ENCODE data around the gene PCIF1. TPM values are rescaled to one million over a fixed set of nuclear protein-coding genes. Genes with fewer than 3 reads are reported as not detected.

PCIF1 gene
- total and polyA plus RNA-seq, 4 donors = 9.2 to 12.4 (median 11.5) TPM

DNA sequence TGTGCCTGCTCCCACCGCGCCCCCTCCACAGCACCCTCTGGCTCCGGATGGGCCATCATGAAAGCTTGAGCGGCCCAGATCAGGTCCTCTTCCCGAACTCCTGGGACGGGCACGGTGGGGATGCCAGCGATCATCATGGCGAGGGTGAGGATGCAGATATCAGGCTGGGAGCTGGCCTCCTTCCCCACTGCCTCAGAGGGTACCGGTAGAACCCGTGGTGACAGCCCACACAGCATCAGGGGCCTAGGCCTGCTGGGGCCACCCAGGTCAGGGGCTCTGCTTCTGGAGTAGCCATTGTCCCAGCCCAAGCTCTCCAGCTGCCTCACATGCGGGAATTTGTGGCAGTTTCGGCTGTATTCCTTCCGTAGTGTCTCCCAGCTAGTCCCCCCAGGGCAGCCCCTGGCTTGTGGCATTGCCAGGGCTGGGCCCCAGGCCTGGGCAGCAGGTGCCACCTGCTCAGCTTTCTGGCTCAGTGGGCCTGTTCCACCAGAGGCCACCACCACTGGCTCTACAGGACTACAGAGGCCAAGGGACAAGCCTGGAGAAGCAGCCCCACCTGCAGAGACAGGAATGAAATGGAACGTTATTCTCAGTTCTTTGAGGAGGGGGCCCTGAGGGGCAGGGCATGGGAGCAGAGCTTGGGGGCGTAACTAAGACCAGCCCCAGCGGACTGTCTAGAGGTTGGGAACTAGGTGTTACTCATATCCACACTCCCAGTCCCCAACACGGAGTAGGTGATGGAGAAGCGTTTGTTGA is 47.7 kb upstream of the PCIF1 start:
- Histone ChIP-seq H3K9me3 (ENCODE audit: control insufficient read depth in 4 of 4, low read length in 3 of 4) (no peaks in the 10 kb centered on the region), H3K36me3 (ENCODE audit: control insufficient read depth in 4 of 4, insufficient read depth in 3 of 4, low read depth in 1 of 4, low read length in 3 of 4) (peaks cover 2 to 23% (median 9%) of the 10 kb centered on the region in 4 donors), H3K4me1 (ENCODE audit: control insufficient read depth in 4 of 4, insufficient read depth in 4 of 4, low read length in 3 of 4) (peaks cover 2 to 35% (median 27%) of the 10 kb centered on the region in 4 donors), H3K27ac (ENCODE audit: low read depth in 1 of 2, low read length in 2 of 2) (no peak overlapping the region), H3K9ac (ENCODE audit: low read depth in 1 of 2, low read length in 2 of 2) (no peak overlapping the region), H3K4me3 (ENCODE audit: low read depth in 1 of 3, low read length in 3 of 3) (no peak overlapping the region), H3K27me3 (ENCODE audit: control insufficient read depth in 4 of 4, insufficient read depth in 4 of 4, low read length in 3 of 4) (no peaks in the 10 kb centered on the region)
- no peak for DNase-seq (ENCODE audit: low spot score)
- 94% methylated on average over 19 of the region's 19 CpGs for WGBS
- TF ChIP-seq RAD21 (IDR thresholded peaks at IDR 0.05) (no peak), SP1 (IDR thresholded peaks at IDR 0.05) (no peak), FOXA1 (IDR thresholded peaks at IDR 0.05) (no peak), HNF4G (IDR thresholded peaks at IDR 0.05) (no peak), JUND (IDR thresholded peaks at IDR 0.05) (no peak), EGR1 (IDR thresholded peaks at IDR 0.05; ENCODE audit: low read depth in 2 of 2) (no peak), YY1 (IDR thresholded peaks at IDR 0.05) (no peak), GABPA (IDR thresholded peaks at IDR 0.05 in 1 of 2, conservative IDR thresholded peaks at IDR 0.05 in 1 of 2) (no peak)
- TF ChIP-seq, protein P1, sequence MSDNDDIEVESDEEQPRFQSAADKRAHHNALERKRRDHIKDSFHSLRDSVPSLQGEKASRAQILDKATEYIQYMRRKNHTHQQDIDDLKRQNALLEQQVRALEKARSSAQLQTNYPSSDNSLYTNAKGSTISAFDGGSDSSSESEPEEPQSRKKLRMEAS (IDR thresholded peaks at IDR 0.05) = no peak
- TF ChIP-seq, protein P2, sequence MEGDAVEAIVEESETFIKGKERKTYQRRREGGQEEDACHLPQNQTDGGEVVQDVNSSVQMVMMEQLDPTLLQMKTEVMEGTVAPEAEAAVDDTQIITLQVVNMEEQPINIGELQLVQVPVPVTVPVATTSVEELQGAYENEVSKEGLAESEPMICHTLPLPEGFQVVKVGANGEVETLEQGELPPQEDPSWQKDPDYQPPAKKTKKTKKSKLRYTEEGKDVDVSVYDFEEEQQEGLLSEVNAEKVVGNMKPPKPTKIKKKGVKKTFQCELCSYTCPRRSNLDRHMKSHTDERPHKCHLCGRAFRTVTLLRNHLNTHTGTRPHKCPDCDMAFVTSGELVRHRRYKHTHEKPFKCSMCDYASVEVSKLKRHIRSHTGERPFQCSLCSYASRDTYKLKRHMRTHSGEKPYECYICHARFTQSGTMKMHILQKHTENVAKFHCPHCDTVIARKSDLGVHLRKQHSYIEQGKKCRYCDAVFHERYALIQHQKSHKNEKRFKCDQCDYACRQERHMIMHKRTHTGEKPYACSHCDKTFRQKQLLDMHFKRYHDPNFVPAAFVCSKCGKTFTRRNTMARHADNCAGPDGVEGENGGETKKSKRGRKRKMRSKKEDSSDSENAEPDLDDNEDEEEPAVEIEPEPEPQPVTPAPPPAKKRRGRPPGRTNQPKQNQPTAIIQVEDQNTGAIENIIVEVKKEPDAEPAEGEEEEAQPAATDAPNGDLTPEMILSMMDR (IDR thresholded peaks at IDR 0.05; ENCODE audit: low read depth, low read length, missing input control) = no peak
- TF ChIP-seq, protein P3, sequence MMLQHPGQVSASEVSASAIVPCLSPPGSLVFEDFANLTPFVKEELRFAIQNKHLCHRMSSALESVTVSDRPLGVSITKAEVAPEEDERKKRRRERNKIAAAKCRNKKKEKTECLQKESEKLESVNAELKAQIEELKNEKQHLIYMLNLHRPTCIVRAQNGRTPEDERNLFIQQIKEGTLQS (IDR thresholded peaks at IDR 0.05) = no peak

DNA sequence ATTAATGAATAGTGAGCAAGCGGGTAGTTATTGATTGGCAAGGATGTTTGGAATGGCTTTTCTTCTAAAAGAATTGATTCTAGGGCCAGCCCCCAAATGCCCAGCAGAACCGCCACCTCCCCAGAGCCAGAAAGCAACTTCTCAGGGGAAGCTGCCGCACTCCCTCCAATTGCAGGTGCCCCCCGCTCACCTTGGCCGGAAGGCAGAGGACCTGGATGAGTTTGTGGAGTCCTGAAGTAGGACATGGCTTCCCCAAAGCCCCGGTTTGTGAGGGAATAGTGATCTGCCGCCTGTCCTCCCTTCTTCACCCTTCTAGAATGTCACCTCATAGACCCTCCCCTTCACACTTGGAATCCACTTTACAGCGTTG is 47.2 kb upstream of the PCIF1 start, which contains the start of gene SPATA25:
Gene SPATA25, minus strand, starts transcription at position 277 of the 370 bp plus-strand sequence. Its CDS starts 32 bp downstream, at position 245.
- H3K4me1 ChIP-seq (ENCODE audit: control insufficient read depth in 4 of 4, insufficient read depth in 4 of 4, low read length in 3 of 4) = peaks cover 2 to 41% (median 32%) of the 10 kb centered on the region in 4 donors
- no peak for DNase-seq (ENCODE audit: low spot score)
- no peaks in the 10 kb centered on the region for H3K9me3 ChIP-seq (ENCODE audit: control insufficient read depth in 4 of 4, low read length in 3 of 4)
- no peak within 1 kb of the TSS for H3K9ac ChIP-seq (ENCODE audit: low read depth in 1 of 2, low read length in 2 of 2)
- H3K27ac ChIP-seq (ENCODE audit: low read depth in 1 of 2, low read length in 2 of 2) = no peak within 1 kb of the TSS
- 93% methylated on average over 8 of the region's 8 CpGs for WGBS
- H3K4me3 ChIP-seq (ENCODE audit: low read depth in 1 of 3, low read length in 3 of 3) = no peak within 1 kb of the TSS
- TF ChIP-seq TAF1 (conservative IDR thresholded peaks at IDR 0.05) = no peak
- TF ChIP-seq, protein P1 (IDR thresholded peaks at IDR 0.05) = no peak
- no peak for TF ChIP-seq FOXA2 (IDR thresholded peaks at IDR 0.05)
- no peak for TF ChIP-seq FOXA1 (IDR thresholded peaks at IDR 0.05)
- TF ChIP-seq, protein P4, sequence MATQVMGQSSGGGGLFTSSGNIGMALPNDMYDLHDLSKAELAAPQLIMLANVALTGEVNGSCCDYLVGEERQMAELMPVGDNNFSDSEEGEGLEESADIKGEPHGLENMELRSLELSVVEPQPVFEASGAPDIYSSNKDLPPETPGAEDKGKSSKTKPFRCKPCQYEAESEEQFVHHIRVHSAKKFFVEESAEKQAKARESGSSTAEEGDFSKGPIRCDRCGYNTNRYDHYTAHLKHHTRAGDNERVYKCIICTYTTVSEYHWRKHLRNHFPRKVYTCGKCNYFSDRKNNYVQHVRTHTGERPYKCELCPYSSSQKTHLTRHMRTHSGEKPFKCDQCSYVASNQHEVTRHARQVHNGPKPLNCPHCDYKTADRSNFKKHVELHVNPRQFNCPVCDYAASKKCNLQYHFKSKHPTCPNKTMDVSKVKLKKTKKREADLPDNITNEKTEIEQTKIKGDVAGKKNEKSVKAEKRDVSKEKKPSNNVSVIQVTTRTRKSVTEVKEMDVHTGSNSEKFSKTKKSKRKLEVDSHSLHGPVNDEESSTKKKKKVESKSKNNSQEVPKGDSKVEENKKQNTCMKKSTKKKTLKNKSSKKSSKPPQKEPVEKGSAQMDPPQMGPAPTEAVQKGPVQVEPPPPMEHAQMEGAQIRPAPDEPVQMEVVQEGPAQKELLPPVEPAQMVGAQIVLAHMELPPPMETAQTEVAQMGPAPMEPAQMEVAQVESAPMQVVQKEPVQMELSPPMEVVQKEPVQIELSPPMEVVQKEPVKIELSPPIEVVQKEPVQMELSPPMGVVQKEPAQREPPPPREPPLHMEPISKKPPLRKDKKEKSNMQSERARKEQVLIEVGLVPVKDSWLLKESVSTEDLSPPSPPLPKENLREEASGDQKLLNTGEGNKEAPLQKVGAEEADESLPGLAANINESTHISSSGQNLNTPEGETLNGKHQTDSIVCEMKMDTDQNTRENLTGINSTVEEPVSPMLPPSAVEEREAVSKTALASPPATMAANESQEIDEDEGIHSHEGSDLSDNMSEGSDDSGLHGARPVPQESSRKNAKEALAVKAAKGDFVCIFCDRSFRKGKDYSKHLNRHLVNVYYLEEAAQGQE (IDR thresholded peaks at IDR 0.05) = no peak
- TF ChIP-seq GABPA (IDR thresholded peaks at IDR 0.05 in 1 of 2, conservative IDR thresholded peaks at IDR 0.05 in 1 of 2) = no peak
- no peak for TF ChIP-seq RAD21 (IDR thresholded peaks at IDR 0.05)
- TF ChIP-seq SP1 (IDR thresholded peaks at IDR 0.05) = no peak
- no peak for TF ChIP-seq EGR1 (IDR thresholded peaks at IDR 0.05; ENCODE audit: low read depth in 2 of 2)
- no peak for TF ChIP-seq JUND (IDR thresholded peaks at IDR 0.05)
- no peak for TF ChIP-seq HNF4G (IDR thresholded peaks at IDR 0.05)
- TF ChIP-seq, protein P5, sequence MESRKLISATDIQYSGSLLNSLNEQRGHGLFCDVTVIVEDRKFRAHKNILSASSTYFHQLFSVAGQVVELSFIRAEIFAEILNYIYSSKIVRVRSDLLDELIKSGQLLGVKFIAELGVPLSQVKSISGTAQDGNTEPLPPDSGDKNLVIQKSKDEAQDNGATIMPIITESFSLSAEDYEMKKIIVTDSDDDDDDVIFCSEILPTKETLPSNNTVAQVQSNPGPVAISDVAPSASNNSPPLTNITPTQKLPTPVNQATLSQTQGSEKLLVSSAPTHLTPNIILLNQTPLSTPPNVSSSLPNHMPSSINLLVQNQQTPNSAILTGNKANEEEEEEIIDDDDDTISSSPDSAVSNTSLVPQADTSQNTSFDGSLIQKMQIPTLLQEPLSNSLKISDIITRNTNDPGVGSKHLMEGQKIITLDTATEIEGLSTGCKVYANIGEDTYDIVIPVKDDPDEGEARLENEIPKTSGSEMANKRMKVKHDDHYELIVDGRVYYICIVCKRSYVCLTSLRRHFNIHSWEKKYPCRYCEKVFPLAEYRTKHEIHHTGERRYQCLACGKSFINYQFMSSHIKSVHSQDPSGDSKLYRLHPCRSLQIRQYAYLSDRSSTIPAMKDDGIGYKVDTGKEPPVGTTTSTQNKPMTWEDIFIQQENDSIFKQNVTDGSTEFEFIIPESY (IDR thresholded peaks at IDR 0.05) = no peak
- no peak for TF ChIP-seq RXRA (IDR thresholded peaks at IDR 0.05)
- TF ChIP-seq, protein P3 (IDR thresholded peaks at IDR 0.05) = no peak
- TF ChIP-seq, protein P2 (IDR thresholded peaks at IDR 0.05; ENCODE audit: low read depth, low read length, missing input control) = no peak
- no peak for TF ChIP-seq NR2F2 (IDR thresholded peaks at IDR 0.05)
- no peak for TF ChIP-seq YY1 (IDR thresholded peaks at IDR 0.05)
- no peak for TF ChIP-seq HNF4A (conservative IDR thresholded peaks at IDR 0.05)
- H3K27me3 ChIP-seq (ENCODE audit: control insufficient read depth in 4 of 4, insufficient read depth in 4 of 4, low read length in 3 of 4) = no peaks in the 10 kb centered on the region
- peaks cover 2 to 23% (median 9%) of the 10 kb centered on the region in 4 donors for H3K36me3 ChIP-seq (ENCODE audit: control insufficient read depth in 4 of 4, insufficient read depth in 3 of 4, low read depth in 1 of 4, low read length in 3 of 4)
